ENCODE results near the gene OTUD5. TPM values are rescaled to one million over a fixed set of nuclear protein-coding genes. Genes with fewer than 3 reads are reported as not detected.

The OTUD5 gene
- total and polyA plus RNA-seq, 2 of the 13 experiments (the other 11 are each of a cell fraction or from before 2014, with no cell fraction given), result 18.4 to 42.2 TPM

DNA sequence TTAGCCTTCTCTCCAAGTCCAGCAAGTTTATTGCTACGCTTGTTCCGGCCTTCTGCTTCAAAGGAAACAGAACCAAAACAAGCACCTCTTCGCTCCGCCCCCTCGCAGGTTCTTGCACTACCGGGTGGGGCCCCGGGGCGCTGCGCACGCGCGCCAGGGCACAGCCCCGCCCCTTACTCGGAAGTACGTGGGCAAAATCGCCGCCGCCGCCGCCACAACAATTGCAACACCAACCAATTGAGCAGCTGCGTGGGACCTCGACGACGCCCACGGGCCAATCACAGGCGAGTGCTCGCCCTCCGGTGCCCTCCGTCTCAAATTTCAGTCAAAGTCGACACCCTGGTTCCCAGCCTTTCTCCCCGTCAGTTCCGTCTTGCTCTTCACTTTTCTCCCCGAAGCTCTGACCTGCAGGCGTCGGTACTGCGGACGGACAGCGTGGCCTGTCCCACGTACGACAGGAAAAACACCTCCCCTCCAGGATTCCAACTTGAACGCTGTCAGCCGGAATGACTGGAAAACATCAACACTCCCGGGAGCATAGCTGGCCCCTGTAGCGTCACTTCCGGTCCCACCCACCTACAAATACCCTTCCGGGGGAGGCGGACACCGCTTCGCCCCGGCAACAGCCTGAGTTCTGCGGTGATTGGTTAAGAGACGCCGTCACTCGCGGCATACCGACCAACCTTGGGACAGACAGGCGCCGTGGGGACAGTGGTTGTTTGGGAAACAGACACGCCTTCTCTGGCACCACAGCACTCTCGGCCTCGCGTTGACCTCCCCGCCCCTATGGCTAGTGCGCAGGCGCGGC, 624 bp upstream of the OTUD5 start (continued):
- TF ChIP-seq ZFP36L1 (CRISPR knock-in tag; IDR thresholded peaks at IDR 0.05), result no peak
- TF ChIP-seq ZNF678 (CRISPR knock-in tag; IDR thresholded peaks at IDR 0.05), result no peak
- TF ChIP-seq JARID2 (CRISPR knock-in tag; IDR thresholded peaks at IDR 0.05; ENCODE audit: insufficient replicate concordance), result no peak
- TF ChIP-seq MXD4 (CRISPR knock-in tag; IDR thresholded peaks at IDR 0.05), result no peak
- TF ChIP-seq ARHGAP35 (CRISPR knock-in tag; IDR thresholded peaks at IDR 0.05; ENCODE audit: borderline replicate concordance), result no peak
- TF ChIP-seq RBM22 (optimal IDR thresholded peaks at IDR 0.05; ENCODE audit: low read length), result no peak
- no peak; the same call in 1 of the 2 replicates for TF ChIP-seq ZC3H13 (CRISPR knock-in tag; IDR thresholded peaks at IDR 0.05)
- no peak for TF ChIP-seq ZNF670 (CRISPR knock-in tag; IDR thresholded peaks at IDR 0.05; ENCODE audit: borderline replicate concordance)
- peak in 1 of 2 experiments; percentile 59; a peak in 1 of 4 replicates for TF ChIP-seq KLF16 (CRISPR knock-in tag; IDR thresholded peaks at IDR 0.05)
- TF ChIP-seq KMT2B (CRISPR knock-in tag; IDR thresholded peaks at IDR 0.05), result no peak
- TF ChIP-seq, protein P1, sequence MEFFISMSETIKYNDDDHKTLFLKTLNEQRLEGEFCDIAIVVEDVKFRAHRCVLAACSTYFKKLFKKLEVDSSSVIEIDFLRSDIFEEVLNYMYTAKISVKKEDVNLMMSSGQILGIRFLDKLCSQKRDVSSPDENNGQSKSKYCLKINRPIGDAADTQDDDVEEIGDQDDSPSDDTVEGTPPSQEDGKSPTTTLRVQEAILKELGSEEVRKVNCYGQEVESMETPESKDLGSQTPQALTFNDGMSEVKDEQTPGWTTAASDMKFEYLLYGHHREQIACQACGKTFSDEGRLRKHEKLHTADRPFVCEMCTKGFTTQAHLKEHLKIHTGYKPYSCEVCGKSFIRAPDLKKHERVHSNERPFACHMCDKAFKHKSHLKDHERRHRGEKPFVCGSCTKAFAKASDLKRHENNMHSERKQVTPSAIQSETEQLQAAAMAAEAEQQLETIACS (CRISPR knock-in tag; IDR thresholded peaks at IDR 0.05), result no peak
- TF ChIP-seq ELF1 (CRISPR knock-in tag; IDR thresholded peaks at IDR 0.05), result peak; percentile 65
- no peak for TF ChIP-seq PTBP1 (IDR thresholded peaks at IDR 0.05; ENCODE audit: low read depth, low read length, poor library complexity, severe bottlenecking)
- TF ChIP-seq CENPX (CRISPR knock-in tag; IDR thresholded peaks at IDR 0.05), result no peak
- TF ChIP-seq ZNF142 (CRISPR knock-in tag; IDR thresholded peaks at IDR 0.05), result no peak
- no peak for TF ChIP-seq THRA (CRISPR knock-in tag; IDR thresholded peaks at IDR 0.05; ENCODE audit: borderline replicate concordance)
- TF ChIP-seq MBD4 (IDR thresholded peaks at IDR 0.05; ENCODE audit: borderline replicate concordance, low read length), result no peak
- TF ChIP-seq, protein P2, sequence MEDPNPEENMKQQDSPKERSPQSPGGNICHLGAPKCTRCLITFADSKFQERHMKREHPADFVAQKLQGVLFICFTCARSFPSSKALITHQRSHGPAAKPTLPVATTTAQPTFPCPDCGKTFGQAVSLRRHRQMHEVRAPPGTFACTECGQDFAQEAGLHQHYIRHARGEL (CRISPR knock-in tag; IDR thresholded peaks at IDR 0.05), result no peak
- TF ChIP-seq ZNF547 (CRISPR knock-in tag; IDR thresholded peaks at IDR 0.05), result no peak
- no peak for TF ChIP-seq ZNF777 (CRISPR knock-in tag; IDR thresholded peaks at IDR 0.05)
- TF ChIP-seq NR3C1 (CRISPR knock-in tag; IDR thresholded peaks at IDR 0.05), result no peak
- TF ChIP-seq GABPB1 (CRISPR knock-in tag; IDR thresholded peaks at IDR 0.05), result peak; percentile 94
